ENCODE data around the gene IL4.

Gene IL4

GRCh38 chr5:132692632-132692967 is 18.8 kb downstream of the IL4 start:
- no peak for TF ChIP-seq CTCF (IDR thresholded peaks at IDR 0.05)
- no peak overlapping the region for H3K27ac ChIP-seq

- no peak for TF ChIP-seq ZFX (IDR thresholded peaks at IDR 0.05; ENCODE audit: borderline replicate concordance)
- no peak for TF ChIP-seq CTCF (IDR thresholded peaks at IDR 0.05)
- no peak overlapping the region for H3K27ac ChIP-seq
Measured at GRCh38 chr5:132695956-132696355, 22.2 kb downstream of the IL4 start.

- no peak overlapping the region for H3K27ac ChIP-seq
- TF ChIP-seq ZFX (IDR thresholded peaks at IDR 0.05; ENCODE audit: borderline replicate concordance) (no peak), CTCF (IDR thresholded peaks at IDR 0.05) (no peak)
Measured at GRCh38 chr5:132704875-132705274, 31.1 kb downstream of the IL4 start.

- no peak for TF ChIP-seq ZFX (IDR thresholded peaks at IDR 0.05; ENCODE audit: borderline replicate concordance)
- no peak for TF ChIP-seq CTCF (IDR thresholded peaks at IDR 0.05)
- H3K27ac ChIP-seq, result no peak overlapping the region
Measured at GRCh38 chr5:132708645-132709044, 34.9 kb downstream of the IL4 start.

- TF ChIP-seq ZFX (IDR thresholded peaks at IDR 0.05; ENCODE audit: borderline replicate concordance), result no peak
- TF ChIP-seq CTCF (IDR thresholded peaks at IDR 0.05), result peak; percentile 58
- no peak overlapping the region for H3K27ac ChIP-seq
Measured at GRCh38 chr5:132714456-132715307, 40.9 kb downstream of the IL4 start.

- no peak for TF ChIP-seq CTCF (IDR thresholded peaks at IDR 0.05)
- no peak for TF ChIP-seq ZFX (IDR thresholded peaks at IDR 0.05; ENCODE audit: borderline replicate concordance)
Measured at GRCh38 chr5:132718544-132719312, 44.9 kb downstream of the IL4 start.

GRCh38 chr5:132725745-132726144 is 52.0 kb downstream of the IL4 start:
- no peak overlapping the region for H3K27ac ChIP-seq
- TF ChIP-seq ZFX (IDR thresholded peaks at IDR 0.05; ENCODE audit: borderline replicate concordance) (no peak), CTCF (IDR thresholded peaks at IDR 0.05) (no peak)

More at GRCh38 chr5:132718544-132719312, 44.9 kb downstream of the IL4 start:
- no peak overlapping the region for H3K27ac ChIP-seq

Measured in 22Rv1 (cell line).